ENCODE data around the gene SLC23A2.
"Not testable (repeated sequence)": the region's sequence is repeated elsewhere in the genome, so short reads cannot be mapped to it uniquely, and the experiment has no call there.

SLC23A2 gene

GRCh38 chr20:4880051-4880450 lies 121.3 kb downstream of the SLC23A2 start:
- no peak for DNase-seq (ENCODE audit: low read depth in 1 of 2, low spot score in 1 of 2)

GRCh38 chr20:4878099-4878498 lies 123.2 kb downstream of the SLC23A2 start:
- DNase-seq (ENCODE audit: low read depth in 1 of 2, low spot score in 1 of 2), result not testable (repeated sequence)

GRCh38 chr20:4876731-4877130 lies 124.6 kb downstream of the SLC23A2 start:
- no peak for DNase-seq (ENCODE audit: low read depth in 1 of 2, low spot score in 1 of 2)

- DNase-seq (ENCODE audit: low read depth in 1 of 2, low spot score in 1 of 2), result no peak
These were observed 125.0 kb downstream of the SLC23A2 start for GRCh38 chr20:4876301-4876700.

- no peak for DNase-seq (ENCODE audit: low read depth in 1 of 2, low spot score in 1 of 2)
These were observed 125.7 kb downstream of the SLC23A2 start for GRCh38 chr20:4875578-4876067.

- DNase-seq (ENCODE audit: low read depth in 1 of 2, low spot score in 1 of 2), result no peak
These were observed 127.9 kb downstream of the SLC23A2 start for GRCh38 chr20:4873396-4873795.

GRCh38 chr20:4871486-4871885 lies 129.8 kb downstream of the SLC23A2 start:
- DNase-seq (ENCODE audit: low read depth in 1 of 2, low spot score in 1 of 2), result no peak

- DNase-seq (ENCODE audit: low read depth in 1 of 2, low spot score in 1 of 2), result no peak
These were observed 130.4 kb downstream of the SLC23A2 start for GRCh38 chr20:4870906-4871305.

- DNase-seq (ENCODE audit: low read depth in 1 of 2, low spot score in 1 of 2), result no peak
These were observed 131.8 kb downstream of the SLC23A2 start for GRCh38 chr20:4869290-4870193.

- DNase-seq (ENCODE audit: low read depth in 1 of 2, low spot score in 1 of 2), result no peak
These were observed 134.3 kb downstream of the SLC23A2 start for GRCh38 chr20:4867051-4867450.

GRCh38 chr20:4866429-4866828 lies 134.9 kb downstream of the SLC23A2 start:
- no peak for DNase-seq (ENCODE audit: low read depth in 1 of 2, low spot score in 1 of 2)

- DNase-seq (ENCODE audit: low read depth in 1 of 2, low spot score in 1 of 2), result no peak
These were observed 137.0 kb downstream of the SLC23A2 start for GRCh38 chr20:4864311-4864752.

- DNase-seq (ENCODE audit: low read depth in 1 of 2, low spot score in 1 of 2), result no peak
These were observed 138.6 kb downstream of the SLC23A2 start for GRCh38 chr20:4862661-4863060.

GRCh38 chr20:4861961-4862360 lies 139.3 kb downstream of the SLC23A2 start:
- DNase-seq (ENCODE audit: low read depth in 1 of 2, low spot score in 1 of 2), result no peak

- no peak for DNase-seq (ENCODE audit: low read depth in 1 of 2, low spot score in 1 of 2)
These were observed 143.3 kb downstream of the SLC23A2 start for GRCh38 chr20:4858000-4858399.

GRCh38 chr20:4856022-4856755 lies 145.1 kb downstream of the SLC23A2 start:
- no peak for DNase-seq (ENCODE audit: low read depth in 1 of 2, low spot score in 1 of 2)

- no peak for DNase-seq (ENCODE audit: low read depth in 1 of 2, low spot score in 1 of 2)
These were observed 145.8 kb downstream of the SLC23A2 start for GRCh38 chr20:4855555-4855954.

GRCh38 chr20:4855097-4855496 lies 146.2 kb downstream of the SLC23A2 start:
- DNase-seq (ENCODE audit: low read depth in 1 of 2, low spot score in 1 of 2), result no peak

GRCh38 chr20:4854561-4854901 lies 146.8 kb downstream of the SLC23A2 start:
- DNase-seq (ENCODE audit: low read depth in 1 of 2, low spot score in 1 of 2), result no peak

GRCh38 chr20:4853757-4854560 lies 147.4 kb downstream of the SLC23A2 start:
- DNase-seq (ENCODE audit: low read depth in 1 of 2, low spot score in 1 of 2), result no peak

- no peak for DNase-seq (ENCODE audit: low read depth in 1 of 2, low spot score in 1 of 2)
These were observed 148.3 kb downstream of the SLC23A2 start for GRCh38 chr20:4853004-4853403.

All from activated CD4-positive, alpha-beta T cell treated with anti-CD3 and anti-CD28 coated beads, Interleukin-2, amount 50 U/mL, for 24 hours (primary cell).